Umbilical cord (tissue), 2 donors: ENCODE data around the gene FPR1. TPM values are rescaled to one million over a fixed set of nuclear protein-coding genes. Genes with fewer than 3 reads are reported as not detected.

Experiments
- DNase-seq: peaks from one replicate; pipeline ENCODE4 v3.0.0-alpha.2; 2015; ENCODE audit warnings: low spot score
- total RNA-seq: library from RNA; depleted of rRNA; stranded (reverse); fragments of >200 nt; gene quantifications from one replicate; pipeline ENCODE4 v1.2.3, GENCODE V29; 2014; ENCODE audit warnings: low replicate concordance; ENCODE audit not compliant: insufficient read depth

FPR1 gene
- total RNA-seq, 1 donor from 2014 or later, result 13.5 TPM

GRCh38 chr19:51737924-51738323, 13.8 kb downstream of the FPR1 start:
- no peak for DNase-seq

DNA sequence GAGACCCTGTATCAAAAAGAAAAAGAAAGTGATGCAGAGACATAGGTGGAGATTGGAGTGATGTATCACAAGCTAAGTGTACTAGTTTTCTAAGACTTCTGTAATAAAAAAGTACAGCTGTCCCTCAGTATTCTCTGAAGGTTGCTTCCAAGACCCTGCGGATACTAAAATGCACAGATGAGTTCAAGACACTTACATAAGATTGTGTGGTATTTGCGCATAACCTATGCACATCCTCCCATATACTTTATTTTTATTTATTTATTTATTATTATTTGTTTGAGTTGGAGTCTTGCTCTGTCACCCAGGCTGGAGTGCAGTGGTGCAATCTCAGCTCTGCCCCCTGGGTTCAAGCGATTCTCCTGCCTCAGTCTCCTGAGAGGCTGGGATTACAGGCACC, 14.3 kb downstream of the FPR1 start:
- DNase-seq, result no peak

GRCh38 chr19:51735759-51736449, 15.8 kb downstream of the FPR1 start:
- DNase-seq, result no peak

GRCh38 chr19:51733742-51734522, 17.7 kb downstream of the FPR1 start:
- DNase-seq, result no peak

- no peak for DNase-seq
Measured at GRCh38 chr19:51729781-51730180, 21.9 kb downstream of the FPR1 start.

- DNase-seq, result no peak
Measured at GRCh38 chr19:51727349-51727880, 24.3 kb downstream of the FPR1 start.

DNA sequence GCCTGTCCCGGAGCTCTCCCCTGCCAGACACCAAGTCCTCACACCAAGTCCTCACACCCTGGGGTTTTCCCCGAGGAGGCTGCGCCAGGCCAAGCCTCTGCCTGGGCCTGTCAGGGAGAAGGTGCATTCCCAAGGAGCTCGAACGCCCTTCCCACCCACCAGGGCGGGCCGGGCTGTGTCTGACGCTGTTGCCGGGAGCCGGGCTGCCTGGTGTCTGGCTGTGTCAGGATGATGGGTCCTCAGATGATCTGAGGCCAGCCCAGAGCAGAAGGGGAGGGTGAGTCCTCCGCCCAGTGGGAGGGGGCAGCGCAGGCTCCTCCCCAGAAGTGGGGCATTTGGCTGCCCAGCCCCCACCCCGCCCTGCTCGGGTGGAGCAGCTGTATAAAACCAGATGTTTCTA, 25.6 kb downstream of the FPR1 start:
- peak; percentile 93 for DNase-seq

DNA sequence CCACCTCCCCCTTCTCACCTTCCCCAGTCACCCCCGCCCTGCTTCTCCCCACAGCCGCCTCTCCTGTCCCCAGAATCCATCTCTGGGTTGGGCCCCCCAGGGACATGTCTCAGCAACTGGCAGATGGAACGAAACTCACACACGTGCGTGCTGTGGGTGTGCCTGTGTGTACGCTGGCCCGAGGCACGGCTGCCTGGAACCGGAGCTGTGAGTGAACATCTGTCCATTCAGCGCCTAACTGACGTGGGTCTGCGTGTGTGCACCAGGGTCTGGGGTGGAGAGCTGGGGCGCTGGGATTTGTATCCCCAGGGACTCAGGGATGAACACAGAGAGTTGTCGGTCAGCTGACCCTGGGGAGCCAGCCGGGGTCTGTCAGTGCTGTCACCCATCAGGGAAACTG, 27.1 kb downstream of the FPR1 start:
- DNase-seq, result no peak

DNA sequence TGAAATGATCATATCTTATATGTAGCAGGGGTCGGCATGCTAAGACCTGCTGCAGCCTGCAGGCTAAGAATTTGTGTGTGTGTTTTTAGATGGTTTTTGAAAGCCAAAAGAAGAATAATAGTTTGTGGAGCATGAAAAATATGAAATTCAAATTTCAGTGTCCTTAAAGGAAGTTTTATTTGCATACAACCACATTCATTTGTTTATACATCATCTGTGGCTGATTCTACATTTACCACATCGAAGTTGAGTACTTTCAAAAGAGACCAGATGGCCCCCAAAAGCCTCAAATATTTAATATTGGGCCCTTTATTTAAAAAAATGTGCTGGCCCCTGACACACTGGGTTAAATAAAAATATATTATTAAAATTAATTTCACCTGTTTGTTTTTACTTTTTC, 29.2 kb downstream of the FPR1 start:
- DNase-seq, result no peak

DNA sequence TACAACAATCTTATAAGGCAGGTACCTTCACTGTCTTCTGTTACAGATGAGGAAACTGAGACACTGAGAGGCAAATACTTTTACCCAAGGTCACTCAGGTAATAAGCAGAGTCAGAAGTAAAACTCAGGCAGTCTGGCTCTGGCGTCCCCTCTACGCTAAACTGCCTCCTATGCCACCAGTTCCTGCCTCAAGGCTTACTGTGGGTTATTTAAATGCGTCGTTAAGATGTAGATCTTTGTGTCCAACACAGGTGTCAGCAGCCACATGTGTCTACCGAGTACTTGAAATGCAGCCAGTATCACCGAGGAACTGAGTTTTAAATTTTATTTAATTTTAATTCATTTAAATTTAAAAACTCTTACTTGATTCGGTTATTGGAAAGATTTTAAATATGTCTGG, 29.8 kb downstream of the FPR1 start:
- DNase-seq, result no peak

DNA sequence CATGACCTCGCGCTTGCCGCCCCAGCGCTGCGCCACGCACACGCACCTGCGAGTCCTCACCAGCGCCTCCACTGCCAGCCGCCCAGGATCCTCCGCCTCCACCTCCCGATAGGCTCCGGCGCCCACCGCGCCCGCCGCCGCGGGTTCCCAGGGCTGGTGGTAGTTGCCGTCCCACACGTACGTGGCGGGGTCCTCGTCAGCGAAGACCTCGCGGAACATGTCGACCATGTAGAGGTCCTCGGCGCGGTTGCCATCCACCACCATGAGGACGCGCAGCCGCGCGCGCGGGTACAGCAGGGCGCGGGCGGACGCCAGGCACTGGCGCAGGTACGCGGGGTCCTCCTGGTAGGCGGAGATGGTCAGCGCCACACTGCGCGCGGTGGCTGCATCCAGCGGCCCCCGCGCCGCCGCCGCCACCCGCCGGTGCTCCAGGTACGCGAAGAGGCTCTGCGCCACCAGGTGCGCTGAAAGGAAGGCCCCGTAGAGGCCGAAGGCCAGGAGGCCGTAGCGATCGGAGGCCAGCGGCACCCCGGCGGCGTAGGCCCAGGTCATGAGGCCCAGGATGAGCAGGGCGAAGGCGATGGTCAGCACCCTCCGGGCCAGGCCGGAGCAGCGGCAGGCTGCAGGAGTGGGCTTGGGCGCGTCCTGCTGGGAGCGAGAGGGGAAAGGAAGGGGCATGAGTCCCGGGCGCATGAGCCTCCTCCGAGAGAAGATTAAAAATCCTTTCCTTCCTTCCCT, 32.3 kb downstream of the FPR1 start:
- no peak for DNase-seq

DNA sequence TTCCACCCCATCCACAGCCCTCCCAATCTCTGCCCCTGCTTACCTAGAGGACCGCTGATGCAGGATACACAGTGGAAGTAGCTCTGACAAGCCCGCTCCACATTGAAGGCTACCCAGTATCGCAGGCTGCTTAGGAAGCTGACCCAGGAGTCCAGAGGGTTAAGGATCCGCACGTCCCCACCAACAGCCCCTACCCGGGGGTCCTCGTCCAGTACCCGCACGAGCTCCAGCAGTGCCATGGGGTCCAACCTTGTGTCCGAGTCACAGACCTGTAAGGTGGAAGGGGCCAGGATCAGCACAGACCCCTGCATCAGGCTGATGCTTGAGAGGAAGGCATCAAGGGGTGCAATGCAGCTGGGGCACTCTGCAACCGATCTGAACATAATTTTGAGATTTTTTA, 34.8 kb downstream of the FPR1 start:
- no peak for DNase-seq

DNA sequence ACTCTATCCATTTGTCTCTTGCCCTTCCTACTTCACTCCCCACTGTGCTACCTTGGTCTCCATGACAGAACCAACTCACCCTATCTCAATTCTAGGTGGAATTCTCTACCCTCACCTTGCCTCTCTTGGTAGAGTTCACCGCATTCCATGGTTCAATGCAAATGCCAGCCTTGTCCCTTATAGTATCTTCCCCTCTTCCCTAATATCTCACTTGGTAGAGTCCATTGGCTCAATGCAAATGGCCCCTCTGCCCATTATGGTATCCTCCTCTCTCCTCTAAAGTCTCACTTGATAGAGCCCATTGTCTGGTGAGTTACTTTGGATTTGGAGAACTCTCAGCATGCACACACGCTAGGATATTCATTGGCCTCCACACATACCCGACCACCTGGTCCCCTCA, 35.8 kb downstream of the FPR1 start:
- no peak for DNase-seq

DNA sequence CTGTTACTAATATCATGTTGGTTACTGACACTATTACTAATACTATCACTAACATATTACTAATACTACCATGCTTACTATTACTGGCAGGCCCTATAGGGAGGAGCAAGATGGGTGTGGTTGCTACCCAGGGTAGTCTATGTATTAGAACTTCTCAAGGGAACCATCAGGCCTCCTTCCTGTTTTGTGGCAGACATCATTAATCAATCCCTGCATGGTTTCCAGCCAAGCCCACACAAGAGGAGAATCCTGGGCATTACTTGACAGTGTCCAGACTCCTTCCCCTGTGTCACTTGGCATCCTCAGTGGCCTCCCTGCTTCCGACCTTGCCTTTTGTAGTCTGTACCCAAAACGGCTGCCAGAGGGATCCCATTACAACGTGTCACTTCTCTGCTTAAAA, 36.8 kb downstream of the FPR1 start:
- DNase-seq, result no peak

DNA sequence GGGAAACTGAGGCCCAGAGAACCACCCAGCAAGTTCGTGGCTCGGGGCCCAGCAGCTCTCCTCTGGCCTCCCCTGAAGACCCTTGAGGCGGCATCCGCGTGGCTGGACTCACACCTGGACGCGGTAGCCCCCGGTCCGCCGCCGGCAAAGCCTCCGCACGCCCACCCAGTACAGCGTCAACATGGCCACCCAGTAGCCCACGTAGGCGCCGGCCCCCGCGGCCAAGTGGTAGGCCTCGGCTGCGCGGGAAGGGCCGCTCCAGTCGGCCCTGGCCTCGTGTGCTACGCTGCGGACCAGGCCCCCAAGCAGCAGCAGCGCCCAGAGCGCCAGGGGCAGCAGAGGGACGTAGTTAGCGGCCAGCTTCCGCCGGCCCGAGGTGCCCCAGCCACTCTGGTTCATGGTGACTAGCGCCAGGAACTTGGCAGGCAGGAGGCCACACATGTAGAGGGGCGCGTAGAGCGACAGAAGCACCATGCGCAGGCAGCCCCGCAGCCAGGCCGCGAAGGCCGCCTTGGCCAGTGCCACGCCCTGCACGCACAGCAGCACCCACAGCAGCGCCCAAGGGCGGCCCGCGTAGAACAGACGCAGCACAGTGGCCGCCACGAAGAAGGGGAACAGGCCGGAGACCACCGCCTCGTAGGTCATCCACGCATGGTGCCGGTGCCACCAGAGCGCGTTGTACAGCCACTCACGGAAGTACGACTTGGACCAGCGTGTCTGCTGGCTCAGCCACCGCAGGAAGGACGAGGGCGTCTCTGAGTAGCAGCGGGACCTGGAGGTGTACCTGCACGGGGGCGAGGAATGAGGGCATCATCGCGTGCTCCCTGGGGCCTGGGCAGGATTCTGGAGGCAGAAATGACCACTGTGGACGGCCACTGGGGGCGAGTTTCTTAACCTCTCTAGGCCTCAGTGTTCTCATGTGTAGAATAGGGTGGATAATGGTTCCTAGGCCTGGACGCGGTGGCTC, 38.1 kb downstream of the FPR1 start:
- DNase-seq, result no peak

DNA sequence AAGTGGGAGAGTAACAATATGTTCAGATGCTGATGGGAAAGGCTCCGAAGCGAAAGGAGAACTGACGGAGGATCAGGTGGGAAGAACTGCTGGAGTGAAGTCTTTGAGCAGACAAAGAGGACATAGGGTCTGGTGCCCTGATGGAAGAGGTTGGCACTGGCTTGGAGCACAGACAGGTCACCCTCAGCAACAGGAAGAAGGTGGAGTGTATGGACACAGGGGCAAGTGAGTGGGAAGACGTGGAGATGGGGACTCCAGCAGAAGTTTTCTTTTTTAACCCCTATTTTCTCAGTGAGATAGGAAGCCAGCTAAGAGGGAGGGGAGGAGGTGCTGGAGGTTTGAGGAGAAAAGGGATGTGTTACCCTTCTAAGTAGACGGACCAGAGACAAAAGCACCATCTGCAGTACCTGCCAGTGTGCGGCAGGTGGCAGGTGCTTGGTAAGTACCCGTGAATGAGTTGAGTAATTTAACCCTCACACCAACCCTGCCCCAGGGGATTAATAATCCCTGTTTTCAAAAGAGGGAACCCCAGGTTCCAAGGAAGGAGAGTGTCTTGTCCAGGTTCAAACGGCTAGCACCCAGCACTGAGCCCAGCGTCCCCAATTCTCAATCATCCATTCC, 39.1 kb downstream of the FPR1 start:
- no peak for DNase-seq

GRCh38 chr19:51711702-51712101, 40.0 kb downstream of the FPR1 start:
- DNase-seq, result no peak

- no peak for DNase-seq
Measured at GRCh38 chr19:51710163-51710562, 41.5 kb downstream of the FPR1 start.

GRCh38 chr19:51709575-51709974, 42.1 kb downstream of the FPR1 start:
- DNase-seq, result no peak

DNA sequence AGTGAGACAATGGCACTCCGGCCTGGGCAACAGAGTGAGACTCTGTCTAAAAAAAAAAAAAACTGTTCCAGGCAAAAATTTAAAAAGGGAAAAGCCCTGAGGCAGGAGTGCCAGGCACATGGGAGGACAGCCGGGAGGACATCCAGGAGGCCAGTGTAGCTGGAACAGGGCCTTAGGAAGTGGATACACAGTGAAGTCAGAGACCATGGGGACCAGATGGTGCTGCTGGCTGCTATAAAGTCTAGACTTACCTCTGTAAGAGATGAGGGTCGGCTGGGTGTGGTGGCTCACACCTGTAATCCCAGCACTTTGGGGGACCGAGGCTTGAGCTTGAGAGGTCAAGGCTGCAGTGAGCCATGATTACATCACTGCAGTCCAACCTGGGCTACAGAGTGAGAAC, 42.9 kb downstream of the FPR1 start:
- DNase-seq, result no peak

GRCh38 chr19:51706885-51707284, 44.8 kb downstream of the FPR1 start:
- DNase-seq, result no peak
